Neural cell (in vitro differentiated cells): Measurements from ENCODE around the gene CHN1.

Source experiments
- CTCF ChIP-seq: fragments of 450-650 bp; IDR thresholded peaks from 2 replicates; pipeline ENCODE4 v1.5.1; 2014; ENCODE audit warnings: antibody characterized with exemption, mild to moderate bottlenecking, moderate library complexity; ENCODE audit not compliant: poor library complexity, severe bottlenecking
- POLR2AphosphoS5 ChIP-seq: IDR thresholded peaks from 2 replicates; pipeline ENCODE4 v1.6.1; 2012
- TAF1 ChIP-seq: IDR thresholded peaks from 2 replicates; pipeline ENCODE4 v1.6.1; 2012; ENCODE audit warnings: low read depth

GRCh38 chr2:175025233-175025632, 20.1 kb upstream of the CHN1 start:
- TF ChIP-seq CTCF: no peak
- TF ChIP-seq TAF1: no peak
- TF ChIP-seq POLR2AphosphoS5: no peak
